H1 (cell line): ENCODE results near the gene TCTN3. TPM values are rescaled to one million over a fixed set of nuclear protein-coding genes. Genes with fewer than 3 reads are reported as not detected.
"Not testable (repeated sequence)": the region's sequence is repeated elsewhere in the genome, so short reads cannot be mapped to it uniquely, and the experiment has no call there.

Source experiments
- CTCF ChIA-PET: fragments of 300-600 bp; sonication (Branson Sonifier 250); formaldehyde crosslinking; loops from one replicate; lab custom pipeline; 2021; ENCODE audit not compliant: partially characterized antibody; lab: Charles Lee
- POLR2A ChIA-PET: fragments of 300-600 bp; sonication (Branson Sonifier 250); formaldehyde crosslinking; loops from one replicate; lab custom pipeline; 2021; ENCODE audit warnings: inconsistent platforms; ENCODE audit not compliant: partially characterized antibody; lab: Charles Lee
- DNase-seq, 2 experiments: peaks; one replicate each; pipeline versions ENCODE4 v3.0.0 to v3.0.0-alpha.2; 2010 to 2022; ENCODE audit warnings: low spot score in 2 of 2, low read depth in 1 of 2, mixed read lengths in 1 of 2
- FAIRE-seq: peaks from 2 replicates; lab custom pipeline; 2011; peaks lifted over from hg19 to GRCh38; lab: Jason Lieb, UNC
- H2AFZ ChIP-seq: 2 replicates; pipeline ENCODE4 v1.8.1; 2012; ENCODE audit warnings: low read length, inconsistent platforms
- H2AK5ac ChIP-seq: 2 replicates; pipeline ENCODE4 v1.6.1; 2013; ENCODE audit warnings: low read depth, low read length
- H2BK120ac ChIP-seq: replicated peaks from 2 replicates; pipeline ENCODE3; 2013; ENCODE audit warnings: low read depth, low read length, inconsistent platforms
- H2BK12ac ChIP-seq: 2 replicates; pipeline ENCODE4 v1.6.1; 2013; ENCODE audit warnings: low read depth, low read length
- H2BK15ac ChIP-seq: 2 replicates; pipeline ENCODE4 v1.6.1; 2013; ENCODE audit warnings: low read length
- H2BK20ac ChIP-seq: 2 replicates; pipeline ENCODE4 v1.6.1; 2013; ENCODE audit warnings: low read length
- H2BK5ac ChIP-seq: 2 replicates; pipeline ENCODE4 v1.6.1; 2013; ENCODE audit warnings: low read depth, low read length
- H3K14ac ChIP-seq: 2 replicates; pipeline ENCODE4 v1.6.1; 2013; ENCODE audit warnings: inconsistent platforms; ENCODE audit not compliant: insufficient read length
- H3K18ac ChIP-seq: 2 replicates; pipeline ENCODE4 v1.6.1; 2013; ENCODE audit warnings: low read length; ENCODE audit errors: extremely low read depth
- H3K23ac ChIP-seq: 2 replicates; pipeline ENCODE4 v1.6.1; 2013; ENCODE audit warnings: inconsistent platforms; ENCODE audit not compliant: insufficient read length
- H3K23me2 ChIP-seq: 2 replicates; pipeline ENCODE4 v1.6.1; 2013; ENCODE audit warnings: low read depth, low read length
- H3K27ac ChIP-seq: 2 replicates; pipeline ENCODE4 v1.6.1; 2011; ENCODE audit warnings: low read depth, low read length, inconsistent platforms
- H3K27me3 ChIP-seq, 4 experiments: replicated peaks in 1 of 4; 1 replicate in 1 of 4; 2 replicates in 3 of 4; pipeline versions ENCODE4 v1.6.1 to v1.8.1; 2011 to 2013; ENCODE audit warnings: low read length in 3 of 4, mild to moderate bottlenecking in 3 of 4, inconsistent platforms in 2 of 4, mixed read lengths in 2 of 4, moderate library complexity in 1 of 4; ENCODE audit not compliant: control insufficient read depth in 3 of 4, insufficient read depth in 3 of 4; ENCODE audit errors: extremely low read depth in 1 of 4
- H3K36me3 ChIP-seq, 4 experiments: 2 replicates each; pipeline versions ENCODE4 v1.6.1 to v1.8.1; 2011 to 2013; ENCODE audit warnings: mild to moderate bottlenecking in 4 of 4, low read length in 3 of 4, moderate library complexity in 2 of 4, control low read depth in 1 of 4, inconsistent platforms in 1 of 4; ENCODE audit not compliant: insufficient read depth in 4 of 4, control insufficient read depth in 2 of 4
- H3K4ac ChIP-seq: replicated peaks from 2 replicates; pipeline ENCODE3; 2013; ENCODE audit warnings: low read length, low read depth, mixed read lengths, inconsistent platforms; ENCODE audit not compliant: insufficient read length
- H3K4me1 ChIP-seq, 4 experiments: replicated peaks in 1 of 4; 1 replicate in 1 of 4; 2 replicates in 3 of 4; pipeline versions ENCODE4 v1.6.1 to v1.8.1; 2011 to 2013; ENCODE audit warnings: low read length in 3 of 4, inconsistent platforms in 2 of 4, mixed read lengths in 1 of 4; ENCODE audit not compliant: insufficient read depth in 4 of 4, control insufficient read depth in 3 of 4
- H3K4me2 ChIP-seq, 2 experiments: 2 replicates each; pipeline versions ENCODE4 v1.6.1 to v1.8.1; 2011 to 2013; ENCODE audit warnings: low read depth in 2 of 2, low read length in 2 of 2, control low read depth in 1 of 2, inconsistent platforms in 1 of 2, mild to moderate bottlenecking in 1 of 2; ENCODE audit not compliant: insufficient read depth in 1 of 2
- H3K4me3 ChIP-seq, 4 experiments: fragments of 200-600, 300-600 bp in 1 of 4; sonication (generic), shearing (Covaris generic), sonication (Bioruptor Twin) in 1 of 4; 2 replicates each; pipeline versions ENCODE4 v1.5.1 to v1.8.1; 2011 to 2016; ENCODE audit warnings: low read length in 4 of 4, low read depth in 3 of 4, control low read depth in 2 of 4, inconsistent platforms in 2 of 4, mild to moderate bottlenecking in 2 of 4, mixed read lengths in 1 of 4, moderate library complexity in 1 of 4; ENCODE audit not compliant: insufficient read depth in 2 of 4; ENCODE audit errors: extremely low read depth in 1 of 4
- H3K56ac ChIP-seq: replicated peaks from 2 replicates; pipeline ENCODE3; 2013; ENCODE audit warnings: low read depth, mild to moderate bottlenecking, mixed read lengths, low read length, inconsistent platforms; ENCODE audit not compliant: insufficient read length
- H3K79me1 ChIP-seq: 2 replicates; pipeline ENCODE4 v1.6.1; 2013; ENCODE audit warnings: low read depth, low read length, control low read depth
- H3K79me2 ChIP-seq, 2 experiments: 2 replicates each; pipeline versions ENCODE4 v1.6.1 to v1.8.1; 2012 to 2013; ENCODE audit warnings: low read length in 2 of 2, mild to moderate bottlenecking in 2 of 2, inconsistent platforms in 1 of 2; ENCODE audit not compliant: insufficient read depth in 2 of 2, control insufficient read depth in 1 of 2
- H3K9ac ChIP-seq, 4 experiments: replicated peaks in 1 of 4; 1 replicate in 1 of 4; 2 replicates in 3 of 4; pipeline versions ENCODE4 v1.6.1 to v1.8.1; 2011 to 2013; ENCODE audit warnings: low read depth in 3 of 4, low read length in 3 of 4, control low read depth in 2 of 4, mild to moderate bottlenecking in 2 of 4, moderate library complexity in 2 of 4, inconsistent platforms in 1 of 4; ENCODE audit errors: extremely low read depth in 1 of 4
- H3K9me3 ChIP-seq, 2 experiments: 2 replicates each; pipeline versions ENCODE4 v1.6.1 to v1.8.1; 2012 to 2013; ENCODE audit warnings: mild to moderate bottlenecking in 2 of 2, moderate library complexity in 2 of 2, control low read depth in 1 of 2, inconsistent platforms in 1 of 2, low read depth in 1 of 2, low read length in 1 of 2, mixed read lengths in 1 of 2; ENCODE audit not compliant: insufficient read depth in 2 of 2
- H4K20me1 ChIP-seq, 2 experiments: replicated peaks in 1 of 2; 2 replicates each; pipeline versions ENCODE3 to v1.8.1; 2011 to 2013; ENCODE audit warnings: inconsistent platforms in 2 of 2, low read length in 2 of 2, mild to moderate bottlenecking in 1 of 2; ENCODE audit not compliant: insufficient read depth in 2 of 2, control insufficient read depth in 1 of 2
- H4K5ac ChIP-seq: 2 replicates; pipeline ENCODE4 v1.6.1; 2013; ENCODE audit warnings: low read length, low read depth, mixed read lengths, inconsistent platforms; ENCODE audit not compliant: insufficient read length
- H4K8ac ChIP-seq: 2 replicates; pipeline ENCODE4 v1.8.0; 2013; ENCODE audit warnings: mild to moderate bottlenecking, moderate library complexity, low read length, inconsistent platforms; ENCODE audit not compliant: insufficient read depth; ENCODE audit errors: extremely low read depth
- H4K91ac ChIP-seq: replicated peaks from 2 replicates; pipeline ENCODE3; 2013; ENCODE audit warnings: low read length, mixed read lengths, inconsistent platforms; ENCODE audit not compliant: insufficient read length
- WGBS, 2 experiments: shearing (Covaris generic) in 1 of 2; methylation state at CpG; one replicate each; pipeline versions ENCODE4 v1.1.6 to v1.1.7; 2013 to 2015; ENCODE audit warnings: low lambda C conversion rate in 2 of 2, mixed read lengths in 2 of 2, inconsistent platforms in 1 of 2, low coverage in 1 of 2, missing lambda C conversion rate in 1 of 2; ENCODE audit not compliant: insufficient replicate concordance in 2 of 2, insufficient coverage in 1 of 2, insufficient read length in 1 of 2; ENCODE audit errors: extremely low coverage in 1 of 2, missing lambda C conversion rate in 1 of 2; 5-methylcytosine and 5-hydroxymethylcytosine counted together
- polyA plus RNA-seq, 7 experiments: library from polyadenylated mRNA; depleted of rRNA in 3 of 7; stranded (reverse) in 5 of 7; unstranded in 2 of 7; fragments of >200 nt in 5 of 7; fragments of 200-250 nt in 2 of 7; gene quantifications; 1 replicate in 5 of 7; 2 replicates in 1 of 7; 4 replicates in 1 of 7; pipeline versions ENCODE4 v1.2.1 to v1.2.3, GENCODE V29; 2011 to 2013; ENCODE audit warnings: missing spikeins in 2 of 7, mixed read lengths in 2 of 7
- total RNA-seq: library from RNA; stranded (reverse); fragmentation: NEBNext Ultra II Directional; extraction: Animal tissue kit (Norgen Biotek cat#: 25700); gene quantifications from 2 replicates; pipeline ENCODE4 v1.2.1, GENCODE V29; 2021

Gene TCTN3
- total and polyA plus RNA-seq, 2 of the 8 experiments (the other 6 are each of a cell fraction or from before 2014, with no cell fraction given) = 34.7 to 39.8 TPM

- H3K4me1 ChIP-seq, H2AK5ac ChIP-seq, POLR2A ChIA-PET, H3K23me2 ChIP-seq, FAIRE-seq, DNase-seq, H3K79me2 ChIP-seq, H2BK20ac ChIP-seq, H4K91ac ChIP-seq, H3K4ac ChIP-seq, H3K9me3 ChIP-seq, H3K79me1 ChIP-seq, H3K27me3 ChIP-seq, CTCF ChIA-PET, H3K23ac ChIP-seq, H2AFZ ChIP-seq, H3K4me2 ChIP-seq, H3K14ac ChIP-seq, H4K5ac ChIP-seq, H2BK15ac ChIP-seq, H2BK120ac ChIP-seq, H4K20me1 ChIP-seq, H2BK12ac ChIP-seq, H3K18ac ChIP-seq, H3K27ac ChIP-seq, H3K4me3 ChIP-seq, H3K9ac ChIP-seq, H3K36me3 ChIP-seq, H4K8ac ChIP-seq, H2BK5ac ChIP-seq, H3K56ac ChIP-seq: not testable (repeated sequence)
- 100% methylated on average over 4 of the region's 4 CpGs; no CpG with 5 or more reads in 1 of the 2 experiments for WGBS, 2 experiments
Measured at GRCh38 chr10:95722496-95722895, 28.8 kb upstream of the TCTN3 start.

GRCh38 chr10:95720745-95721144, 27.0 kb upstream of the TCTN3 start:
- H3K56ac ChIP-seq, H3K4me2 ChIP-seq, H3K36me3 ChIP-seq, H3K18ac ChIP-seq, H3K14ac ChIP-seq, H4K20me1 ChIP-seq, H4K91ac ChIP-seq, H2BK12ac ChIP-seq, H3K9ac ChIP-seq, H2AFZ ChIP-seq, H3K27ac ChIP-seq, CTCF ChIA-PET, H3K23me2 ChIP-seq, DNase-seq, POLR2A ChIA-PET, H4K8ac ChIP-seq, H3K79me1 ChIP-seq, FAIRE-seq, H2AK5ac ChIP-seq, H2BK5ac ChIP-seq, H3K27me3 ChIP-seq, H2BK20ac ChIP-seq, H3K79me2 ChIP-seq, H3K23ac ChIP-seq, H2BK120ac ChIP-seq, H3K9me3 ChIP-seq, H2BK15ac ChIP-seq, H3K4me3 ChIP-seq, H4K5ac ChIP-seq, H3K4me1 ChIP-seq, H3K4ac ChIP-seq: not testable (repeated sequence)
- 88% methylated on average over 7 of the region's 7 CpGs; no CpG with 5 or more reads in 1 of the 2 experiments for WGBS, 2 experiments
